NCI-H146 treated with DMSO at 0.1 percent for 48 hours (cell line): Measurements from ENCODE around the gene RECK.
"Not testable (repeated sequence)": the region's sequence is repeated elsewhere in the genome, so short reads cannot be mapped to it uniquely, and the experiment has no call there.

ENCODE experiments used
- DNase-seq: peaks from one replicate; lab custom pipeline; 2025; ENCODE audit not compliant: unreplicated experiment; lab: John Stamatoyannopoulos, UW

Gene RECK

GRCh38 chr9:36112516-36112915 is 75.8 kb downstream of the RECK start:
- DNase-seq: no peak

- no peak for DNase-seq
These were observed 77.3 kb downstream of the RECK start for GRCh38 chr9:36113999-36114398.

DNA sequence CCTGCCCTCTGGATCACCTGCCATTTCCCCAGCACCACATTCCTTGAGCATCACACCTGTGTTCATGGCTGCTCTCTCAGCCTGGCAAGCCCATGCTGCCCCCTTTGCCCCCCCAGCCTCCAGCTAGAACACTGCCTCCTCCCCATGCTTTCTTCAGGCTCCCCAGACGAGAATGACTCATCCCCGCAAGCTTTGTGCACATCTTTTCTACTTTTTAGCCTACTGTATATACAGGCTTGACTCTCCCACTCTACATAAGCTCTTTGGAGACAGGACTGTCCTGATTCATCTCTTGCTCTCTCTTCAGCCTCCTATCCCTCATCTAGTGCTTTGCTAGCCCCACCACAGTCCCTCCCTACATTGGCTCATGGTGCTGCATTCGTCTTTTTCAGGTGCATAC is 79.9 kb downstream of the RECK start:
- no peak for DNase-seq

GRCh38 chr9:36118201-36118600 is 81.5 kb downstream of the RECK start:
- no peak for DNase-seq

DNA sequence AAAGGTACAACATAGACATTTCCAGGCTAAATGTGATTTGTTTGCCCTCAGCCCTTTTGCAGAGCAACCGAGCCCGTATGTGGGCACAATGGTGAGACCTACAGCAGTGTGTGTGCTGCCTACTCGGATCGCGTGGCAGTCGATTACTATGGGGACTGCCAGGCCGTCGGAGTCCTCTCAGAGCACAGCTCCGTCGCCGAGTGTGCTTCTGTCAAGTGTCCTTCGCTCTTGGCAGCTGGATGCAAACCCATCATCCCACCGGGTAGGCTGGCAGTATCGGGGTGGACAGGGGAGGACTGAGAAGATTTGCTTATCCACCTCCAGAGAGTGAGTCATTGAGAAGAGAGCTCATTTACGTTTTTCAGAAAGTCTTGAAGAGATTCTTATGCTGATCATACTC is 82.0 kb downstream of the RECK start:
- no peak for DNase-seq

DNA sequence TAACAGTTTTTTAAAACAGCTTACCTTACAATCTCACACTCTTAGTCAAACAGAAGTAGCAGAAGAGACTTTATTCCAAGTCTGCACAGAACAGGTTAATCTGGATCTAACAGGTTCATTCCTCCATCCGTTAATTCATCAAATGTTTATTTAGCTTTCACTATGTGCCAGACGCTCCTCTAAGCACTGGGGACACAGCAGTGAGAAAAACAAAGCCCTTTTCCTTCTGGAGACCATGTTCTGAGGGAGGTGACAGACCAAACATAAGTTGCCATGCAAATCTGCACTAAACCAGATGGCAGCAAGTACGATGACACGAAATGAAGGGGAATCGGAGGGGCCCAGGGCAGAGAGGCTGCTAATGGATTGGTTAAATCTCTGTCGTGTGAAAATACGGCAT is 82.8 kb downstream of the RECK start:
- no peak for DNase-seq

GRCh38 chr9:36120705-36121104 is 84.0 kb downstream of the RECK start:
- no peak for DNase-seq

DNA sequence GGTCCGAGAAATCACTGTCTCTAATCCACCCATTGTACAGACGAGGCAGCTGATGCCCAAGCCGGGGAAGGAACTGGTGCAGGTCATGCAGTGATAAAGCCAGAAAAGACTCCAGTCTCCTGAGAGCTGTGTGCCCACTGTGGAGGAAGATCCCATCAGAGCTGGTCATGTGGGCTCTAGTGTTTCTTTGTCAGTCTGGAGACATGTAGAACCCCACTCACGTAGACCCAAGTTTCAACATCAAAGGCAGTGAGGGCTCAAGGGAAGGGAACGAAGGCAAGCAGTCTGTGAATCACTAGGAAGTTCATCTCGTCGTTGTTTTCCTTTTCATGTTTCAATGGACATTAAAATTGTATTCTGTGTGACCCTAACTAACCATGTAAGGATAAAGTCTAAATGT is 85.3 kb downstream of the RECK start:
- no peak for DNase-seq

GRCh38 chr9:36123515-36123914 is 86.8 kb downstream of the RECK start:
- no peak for DNase-seq

- DNase-seq: no peak
These were observed 88.5 kb downstream of the RECK start for GRCh38 chr9:36125062-36125855.

DNA sequence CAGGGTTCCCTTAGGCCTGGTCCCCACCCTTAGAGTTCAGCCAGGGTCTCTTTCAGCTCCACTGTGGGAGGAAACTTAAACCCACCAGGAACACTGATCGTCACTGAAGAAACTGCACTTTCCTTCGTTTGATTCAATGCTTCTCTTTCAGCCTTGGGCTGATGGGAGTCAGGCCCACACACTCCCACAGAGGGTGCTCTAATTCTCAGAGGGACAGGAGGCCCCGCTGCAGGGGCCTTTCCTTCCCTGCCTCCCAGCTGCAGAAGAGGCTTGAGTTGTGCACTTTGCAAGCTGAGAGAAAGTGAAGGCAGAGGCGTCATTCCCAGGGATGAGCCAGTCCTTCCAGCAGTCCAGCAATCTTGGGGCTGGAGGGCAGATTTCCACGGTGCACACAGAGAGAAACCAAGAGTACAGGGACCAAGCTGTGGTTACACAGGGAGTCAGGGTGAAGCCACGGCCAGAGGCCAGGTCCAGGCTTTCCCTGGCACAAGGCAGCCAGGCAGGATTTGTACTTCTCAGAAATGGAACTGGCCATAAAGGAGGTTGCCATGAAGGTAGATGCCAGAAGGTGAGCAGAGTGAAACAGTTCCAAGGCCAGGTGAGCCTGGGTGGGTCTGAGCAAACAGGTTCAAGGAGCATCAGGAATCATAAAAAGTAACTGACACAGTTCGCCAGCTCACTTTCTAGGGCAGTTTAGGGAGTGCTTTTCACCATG is 89.5 kb downstream of the RECK start:
- DNase-seq: no peak

DNA sequence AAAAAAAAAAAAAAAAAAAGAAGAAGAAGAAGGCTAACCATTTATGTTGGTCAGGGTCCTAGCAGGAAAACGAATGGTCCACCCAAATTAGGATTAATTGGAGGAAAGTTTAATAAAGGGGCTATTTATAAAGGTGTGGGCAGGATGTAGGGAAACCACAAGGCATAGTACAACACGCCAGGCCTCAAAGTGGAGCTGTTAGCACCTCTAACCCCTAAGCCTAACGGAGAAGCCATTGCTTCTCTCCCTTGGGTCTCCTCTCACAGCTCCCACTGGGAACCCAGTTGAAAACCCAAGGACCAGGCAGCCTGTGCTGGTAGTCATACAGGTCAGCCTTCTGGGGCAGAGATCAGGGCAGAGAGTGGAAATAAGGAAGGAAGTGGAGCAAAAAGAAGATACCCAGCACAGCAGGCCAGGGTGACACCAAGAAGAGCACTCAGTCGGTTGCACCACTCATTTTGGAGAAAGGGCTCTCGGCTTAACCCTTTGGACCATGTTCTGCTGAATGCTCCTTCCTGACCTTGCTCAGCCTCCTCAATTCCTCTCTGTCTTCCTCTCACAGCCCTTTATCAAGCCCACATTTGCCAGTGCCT is 91.0 kb downstream of the RECK start:
- DNase-seq: no peak

DNA sequence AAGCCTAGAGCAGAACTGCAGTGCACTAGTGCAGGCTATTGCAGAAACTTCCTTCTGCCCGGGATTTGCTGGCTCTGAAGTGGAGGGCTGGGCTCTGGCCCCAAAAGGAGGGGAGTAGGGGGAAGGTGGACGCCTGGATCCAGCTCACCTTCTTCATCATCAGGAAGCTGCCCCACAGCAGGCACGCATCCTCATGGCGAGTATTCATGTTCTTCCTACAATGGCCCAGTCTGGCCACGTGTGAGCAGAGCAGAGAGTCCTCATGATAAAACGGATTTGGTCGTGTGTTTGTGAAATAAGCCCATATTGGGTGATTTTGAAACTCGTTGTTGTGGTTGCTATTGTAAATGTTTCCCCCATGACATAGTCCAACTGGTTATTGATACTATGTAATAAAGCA is 91.6 kb downstream of the RECK start:
- DNase-seq: no peak

GRCh38 chr9:36129139-36129538 is 92.4 kb downstream of the RECK start:
- no peak for DNase-seq

- not testable (repeated sequence) for DNase-seq
These were observed 95.0 kb downstream of the RECK start for GRCh38 chr9:36131666-36132065.

GRCh38 chr9:36132086-36132485 is 95.4 kb downstream of the RECK start:
- no peak for DNase-seq

DNA sequence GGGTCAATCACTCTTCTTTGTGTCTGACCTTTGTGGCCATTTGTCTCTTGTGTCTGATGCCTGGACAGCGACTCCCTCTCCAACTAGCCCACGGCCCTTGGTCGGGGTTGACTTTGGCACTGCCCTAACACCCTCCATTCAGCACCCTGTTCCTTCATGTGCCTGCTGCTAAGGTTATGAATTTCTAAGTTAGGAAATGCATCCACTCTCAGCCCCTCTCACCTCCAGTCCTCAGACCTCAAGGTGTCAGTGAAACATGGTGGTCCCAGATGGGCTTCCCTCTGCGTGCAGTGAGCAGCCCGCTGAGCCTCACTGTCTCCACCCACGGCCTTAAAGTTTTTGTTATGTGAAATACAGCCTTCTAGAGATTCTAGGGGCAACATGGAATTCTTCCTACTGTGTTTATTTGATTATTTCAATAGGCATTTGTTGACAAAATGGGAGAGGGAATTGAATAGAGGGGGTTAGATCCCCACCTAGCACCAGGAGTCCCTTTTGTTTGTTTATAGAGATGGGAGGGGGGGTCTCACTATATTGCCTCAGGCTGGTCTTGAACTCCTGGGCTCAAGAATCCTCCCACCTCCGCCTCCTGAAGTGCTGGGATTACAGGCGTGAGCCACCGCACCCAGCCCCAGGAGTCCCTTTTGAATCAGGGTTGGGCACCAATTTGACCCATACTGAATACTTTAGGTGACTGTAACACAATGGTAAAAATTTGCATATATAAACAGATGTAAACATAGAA is 98.2 kb downstream of the RECK start:
- DNase-seq: no peak

- no peak for DNase-seq
These were observed 99.1 kb downstream of the RECK start for GRCh38 chr9:36135741-36136271.

GRCh38 chr9:36136272-36136893 is 99.7 kb downstream of the RECK start, which contains the start of gene GLIPR2:
TSS of gene GLIPR2 (plus strand) at chr9:36136733. CDS start at chr9:36136779, 46 bp downstream.
- no peak for DNase-seq

DNA sequence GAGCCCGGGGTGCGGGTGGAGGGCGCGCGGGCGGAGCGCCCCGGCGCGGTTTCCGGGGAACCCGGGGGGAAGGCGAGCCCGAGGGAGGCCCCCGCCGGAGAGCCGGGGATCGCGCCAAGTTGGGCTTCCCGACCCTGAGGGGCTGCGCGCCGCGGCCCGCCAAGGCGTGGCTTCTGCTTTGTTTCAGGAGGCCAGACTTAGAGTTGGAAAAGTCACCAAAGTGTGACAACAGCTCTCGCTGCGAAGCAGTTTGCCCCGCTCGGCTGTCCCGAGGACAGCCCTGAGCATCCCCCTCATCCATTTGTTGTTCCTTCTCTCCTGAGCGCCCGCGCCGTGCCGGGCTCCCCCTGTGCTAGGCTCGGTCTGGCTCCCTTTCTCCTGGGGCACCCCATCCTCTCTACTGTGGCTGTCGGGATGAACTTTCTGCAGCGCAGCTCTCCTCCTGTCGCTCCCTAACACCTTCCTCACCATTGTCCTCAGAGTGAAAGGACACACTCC is 100.2 kb downstream of the RECK start:
- no peak for DNase-seq
